ENCODE results near the gene LPAR2.

Gene LPAR2

GRCh38 chr19:19632661-19633060 lies 4.6 kb upstream of the LPAR2 start:
- no peak for TF ChIP-seq CTCF (IDR thresholded peaks at IDR 0.05; ENCODE audit: poor library complexity, severe bottlenecking)
- ATAC-seq (ENCODE audit: low read depth) (no peak), DNase-seq (ENCODE audit: low spot score) (no peak)
- no peaks in the 10 kb centered on the region for H3K4me1 ChIP-seq (ENCODE audit: insufficient read depth, poor library complexity, severe bottlenecking)
- H3K27me3 ChIP-seq (ENCODE audit: insufficient read depth, poor library complexity, severe bottlenecking) = no peaks in the 10 kb centered on the region
- no peak overlapping the region for H3K27ac ChIP-seq (ENCODE audit: poor library complexity, severe bottlenecking)
- H3K4me3 ChIP-seq (ENCODE audit: severe bottlenecking) = no peak overlapping the region
- no peaks in the 10 kb centered on the region for H3K9me3 ChIP-seq (ENCODE audit: severe bottlenecking)
- peaks cover 9% of the 10 kb centered on the region for H3K36me3 ChIP-seq (ENCODE audit: low read depth)

DNA sequence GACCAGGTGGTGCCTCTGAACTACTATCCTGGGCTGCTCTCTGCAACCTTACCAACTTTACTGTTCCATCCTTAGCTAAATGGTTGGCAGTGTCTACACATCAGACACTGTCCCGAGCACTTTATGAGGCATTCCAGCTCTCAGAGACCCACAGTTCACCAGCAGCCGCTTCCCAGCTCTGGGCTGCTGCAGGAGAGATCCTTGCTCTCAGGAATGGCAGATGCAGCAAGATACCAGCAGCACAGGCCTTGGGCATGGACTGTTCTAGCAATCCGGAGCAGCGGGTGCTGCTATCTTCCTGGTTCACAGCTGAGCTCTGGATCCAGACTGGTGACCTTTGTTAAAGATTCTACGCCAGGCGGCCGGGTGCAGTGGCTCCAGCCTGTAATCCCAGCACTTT lies 3.3 kb upstream of the LPAR2 start:
- Histone ChIP-seq H3K9me3 (ENCODE audit: severe bottlenecking) (no peaks in the 10 kb centered on the region), H3K4me1 (ENCODE audit: insufficient read depth, poor library complexity, severe bottlenecking) (no peaks in the 10 kb centered on the region), H3K4me3 (ENCODE audit: severe bottlenecking) (no peak overlapping the region), H3K27ac (ENCODE audit: poor library complexity, severe bottlenecking) (no peak overlapping the region), H3K27me3 (ENCODE audit: insufficient read depth, poor library complexity, severe bottlenecking) (no peaks in the 10 kb centered on the region), H3K36me3 (ENCODE audit: low read depth) (peaks cover 9% of the 10 kb centered on the region)
- no peak for TF ChIP-seq CTCF (IDR thresholded peaks at IDR 0.05; ENCODE audit: poor library complexity, severe bottlenecking)
- no peak for ATAC-seq (ENCODE audit: low read depth)
- DNase-seq (ENCODE audit: low spot score) = no peak

DNA sequence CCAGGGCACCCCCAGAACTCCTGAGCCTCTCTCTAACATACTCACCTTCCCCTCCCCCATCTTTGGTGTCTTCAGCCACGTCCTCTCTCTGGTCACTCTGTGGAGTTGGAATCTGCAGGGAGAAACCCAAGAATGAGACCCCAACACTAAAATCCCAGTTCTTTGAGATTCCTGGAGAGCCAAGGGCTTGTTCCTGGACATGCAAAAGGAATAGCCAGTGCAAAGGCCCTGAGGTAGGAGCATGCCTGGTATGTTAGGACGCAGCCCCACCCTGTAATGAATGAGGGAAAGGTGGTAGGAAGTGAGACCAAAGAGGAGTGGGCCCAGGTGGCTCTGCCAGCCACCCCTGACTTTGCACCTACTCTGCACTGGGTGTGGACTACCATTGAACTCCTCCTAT lies 2.4 kb upstream of the LPAR2 start:
- ATAC-seq (ENCODE audit: low read depth) = no peak
- Histone ChIP-seq H3K4me1 (ENCODE audit: insufficient read depth, poor library complexity, severe bottlenecking) (no peaks in the 10 kb centered on the region), H3K36me3 (ENCODE audit: low read depth) (peaks cover 6% of the 10 kb centered on the region), H3K4me3 (ENCODE audit: severe bottlenecking) (no peak overlapping the region), H3K9me3 (ENCODE audit: severe bottlenecking) (no peaks in the 10 kb centered on the region), H3K27ac (ENCODE audit: poor library complexity, severe bottlenecking) (no peak overlapping the region), H3K27me3 (ENCODE audit: insufficient read depth, poor library complexity, severe bottlenecking) (no peaks in the 10 kb centered on the region)
- DNase-seq (ENCODE audit: low spot score) = no peak
- TF ChIP-seq CTCF (IDR thresholded peaks at IDR 0.05; ENCODE audit: poor library complexity, severe bottlenecking) = no peak

DNA sequence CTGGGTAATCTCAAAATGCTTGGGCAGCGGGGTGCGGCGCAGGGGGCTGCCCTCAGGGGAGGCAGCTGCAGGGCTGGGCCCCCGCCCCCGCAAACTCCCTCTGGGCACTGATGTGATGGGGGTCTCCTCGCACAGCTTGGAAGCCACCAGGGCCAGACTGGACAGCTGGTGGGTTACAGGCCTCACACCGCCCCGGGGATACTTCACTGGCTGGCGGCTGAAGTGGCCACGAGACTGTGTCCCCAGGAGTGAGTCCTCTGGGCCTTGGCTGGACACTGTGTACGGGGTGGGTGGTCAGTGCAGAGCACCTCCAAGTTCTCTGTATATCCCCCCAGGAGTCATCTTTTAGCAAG lies 2.0 kb upstream of the LPAR2 start:
- no peaks in the 10 kb centered on the region for H3K9me3 ChIP-seq (ENCODE audit: severe bottlenecking)
- no peak overlapping the region for H3K27ac ChIP-seq (ENCODE audit: poor library complexity, severe bottlenecking)
- DNase-seq (ENCODE audit: low spot score) = no peak
- H3K4me3 ChIP-seq (ENCODE audit: severe bottlenecking) = no peak overlapping the region
- H3K27me3 ChIP-seq (ENCODE audit: insufficient read depth, poor library complexity, severe bottlenecking) = no peaks in the 10 kb centered on the region
- no peak for TF ChIP-seq CTCF (IDR thresholded peaks at IDR 0.05; ENCODE audit: poor library complexity, severe bottlenecking)
- no peaks in the 10 kb centered on the region for H3K4me1 ChIP-seq (ENCODE audit: insufficient read depth, poor library complexity, severe bottlenecking)
- ATAC-seq (ENCODE audit: low read depth) = no peak
- H3K36me3 ChIP-seq (ENCODE audit: low read depth) = peaks cover 6% of the 10 kb centered on the region

- Histone ChIP-seq H3K4me3 (ENCODE audit: severe bottlenecking) (peak overlapping the region; percentile 85), H3K4me1 (ENCODE audit: insufficient read depth, poor library complexity, severe bottlenecking) (no peaks in the 10 kb centered on the region), H3K9me3 (ENCODE audit: severe bottlenecking) (no peaks in the 10 kb centered on the region), H3K36me3 (ENCODE audit: low read depth) (no peaks in the 10 kb centered on the region), H3K27ac (ENCODE audit: poor library complexity, severe bottlenecking) (peak overlapping the region; percentile 81), H3K27me3 (ENCODE audit: insufficient read depth, poor library complexity, severe bottlenecking) (no peaks in the 10 kb centered on the region)
- ATAC-seq (ENCODE audit: low read depth) (peak; percentile 72), DNase-seq (ENCODE audit: low spot score) (no peak)
- no peak for TF ChIP-seq CTCF (IDR thresholded peaks at IDR 0.05; ENCODE audit: poor library complexity, severe bottlenecking)
Observed at GRCh38 chr19:19628501-19629134, 598 bp upstream of the LPAR2 start.
